Measurements from ENCODE around the gene ZNF83.

ZNF83 gene

GRCh38 chr19:52566588-52566987 is 71.6 kb downstream of the ZNF83 start:
- no peak for DNase-seq

GRCh38 chr19:52566121-52566520 is 72.0 kb downstream of the ZNF83 start:
- no peak for DNase-seq
